H1 (cell line): ENCODE data around the gene ABCA5. TPM values are rescaled to one million over a fixed set of nuclear protein-coding genes. Genes with fewer than 3 reads are reported as not detected.

Source experiments
- CTCF ChIA-PET: fragments of 300-600 bp; sonication (Branson Sonifier 250); formaldehyde crosslinking; loops from one replicate; lab custom pipeline; 2021; ENCODE audit not compliant: partially characterized antibody; lab: Charles Lee
- POLR2A ChIA-PET: fragments of 300-600 bp; sonication (Branson Sonifier 250); formaldehyde crosslinking; loops from one replicate; lab custom pipeline; 2021; ENCODE audit warnings: inconsistent platforms; ENCODE audit not compliant: partially characterized antibody; lab: Charles Lee
- DNase-seq, 2 experiments: peaks; one replicate each; pipeline versions ENCODE4 v3.0.0 to v3.0.0-alpha.2; 2010 to 2022; ENCODE audit warnings: low spot score in 2 of 2, low read depth in 1 of 2, mixed read lengths in 1 of 2
- FAIRE-seq: peaks from 2 replicates; lab custom pipeline; 2011; peaks lifted over from hg19 to GRCh38; lab: Jason Lieb, UNC
- H2AFZ ChIP-seq: 2 replicates; pipeline ENCODE4 v1.8.1; 2012; ENCODE audit warnings: low read length, inconsistent platforms
- H2AK5ac ChIP-seq: 2 replicates; pipeline ENCODE4 v1.6.1; 2013; ENCODE audit warnings: low read depth, low read length
- H2BK120ac ChIP-seq: replicated peaks from 2 replicates; pipeline ENCODE3; 2013; ENCODE audit warnings: low read depth, low read length, inconsistent platforms
- H2BK12ac ChIP-seq: 2 replicates; pipeline ENCODE4 v1.6.1; 2013; ENCODE audit warnings: low read depth, low read length
- H2BK15ac ChIP-seq: 2 replicates; pipeline ENCODE4 v1.6.1; 2013; ENCODE audit warnings: low read length
- H2BK20ac ChIP-seq: 2 replicates; pipeline ENCODE4 v1.6.1; 2013; ENCODE audit warnings: low read length
- H2BK5ac ChIP-seq: 2 replicates; pipeline ENCODE4 v1.6.1; 2013; ENCODE audit warnings: low read depth, low read length
- H3K14ac ChIP-seq: 2 replicates; pipeline ENCODE4 v1.6.1; 2013; ENCODE audit warnings: inconsistent platforms; ENCODE audit not compliant: insufficient read length
- H3K18ac ChIP-seq: 2 replicates; pipeline ENCODE4 v1.6.1; 2013; ENCODE audit warnings: low read length; ENCODE audit errors: extremely low read depth
- H3K23ac ChIP-seq: 2 replicates; pipeline ENCODE4 v1.6.1; 2013; ENCODE audit warnings: inconsistent platforms; ENCODE audit not compliant: insufficient read length
- H3K23me2 ChIP-seq: 2 replicates; pipeline ENCODE4 v1.6.1; 2013; ENCODE audit warnings: low read depth, low read length
- H3K27ac ChIP-seq: 2 replicates; pipeline ENCODE4 v1.6.1; 2011; ENCODE audit warnings: low read depth, low read length, inconsistent platforms
- H3K27me3 ChIP-seq, 4 experiments: replicated peaks in 1 of 4; 1 replicate in 1 of 4; 2 replicates in 3 of 4; pipeline versions ENCODE4 v1.6.1 to v1.8.1; 2011 to 2013; ENCODE audit warnings: low read length in 3 of 4, mild to moderate bottlenecking in 3 of 4, inconsistent platforms in 2 of 4, mixed read lengths in 2 of 4, moderate library complexity in 1 of 4; ENCODE audit not compliant: control insufficient read depth in 3 of 4, insufficient read depth in 3 of 4; ENCODE audit errors: extremely low read depth in 1 of 4
- H3K36me3 ChIP-seq, 4 experiments: 2 replicates each; pipeline versions ENCODE4 v1.6.1 to v1.8.1; 2011 to 2013; ENCODE audit warnings: mild to moderate bottlenecking in 4 of 4, low read length in 3 of 4, moderate library complexity in 2 of 4, control low read depth in 1 of 4, inconsistent platforms in 1 of 4; ENCODE audit not compliant: insufficient read depth in 4 of 4, control insufficient read depth in 2 of 4
- H3K4ac ChIP-seq: replicated peaks from 2 replicates; pipeline ENCODE3; 2013; ENCODE audit warnings: low read length, low read depth, mixed read lengths, inconsistent platforms; ENCODE audit not compliant: insufficient read length
- H3K4me1 ChIP-seq, 4 experiments: replicated peaks in 1 of 4; 1 replicate in 1 of 4; 2 replicates in 3 of 4; pipeline versions ENCODE4 v1.6.1 to v1.8.1; 2011 to 2013; ENCODE audit warnings: low read length in 3 of 4, inconsistent platforms in 2 of 4, mixed read lengths in 1 of 4; ENCODE audit not compliant: insufficient read depth in 4 of 4, control insufficient read depth in 3 of 4
- H3K4me2 ChIP-seq, 2 experiments: 2 replicates each; pipeline versions ENCODE4 v1.6.1 to v1.8.1; 2011 to 2013; ENCODE audit warnings: low read depth in 2 of 2, low read length in 2 of 2, control low read depth in 1 of 2, inconsistent platforms in 1 of 2, mild to moderate bottlenecking in 1 of 2; ENCODE audit not compliant: insufficient read depth in 1 of 2
- H3K4me3 ChIP-seq, 4 experiments: fragments of 200-600, 300-600 bp in 1 of 4; sonication (generic), shearing (Covaris generic), sonication (Bioruptor Twin) in 1 of 4; 2 replicates each; pipeline versions ENCODE4 v1.5.1 to v1.8.1; 2011 to 2016; ENCODE audit warnings: low read length in 4 of 4, low read depth in 3 of 4, control low read depth in 2 of 4, inconsistent platforms in 2 of 4, mild to moderate bottlenecking in 2 of 4, mixed read lengths in 1 of 4, moderate library complexity in 1 of 4; ENCODE audit not compliant: insufficient read depth in 2 of 4; ENCODE audit errors: extremely low read depth in 1 of 4
- H3K56ac ChIP-seq: replicated peaks from 2 replicates; pipeline ENCODE3; 2013; ENCODE audit warnings: low read depth, mild to moderate bottlenecking, mixed read lengths, low read length, inconsistent platforms; ENCODE audit not compliant: insufficient read length
- H3K79me1 ChIP-seq: 2 replicates; pipeline ENCODE4 v1.6.1; 2013; ENCODE audit warnings: low read depth, low read length, control low read depth
- H3K79me2 ChIP-seq, 2 experiments: 2 replicates each; pipeline versions ENCODE4 v1.6.1 to v1.8.1; 2012 to 2013; ENCODE audit warnings: low read length in 2 of 2, mild to moderate bottlenecking in 2 of 2, inconsistent platforms in 1 of 2; ENCODE audit not compliant: insufficient read depth in 2 of 2, control insufficient read depth in 1 of 2
- H3K9ac ChIP-seq, 4 experiments: replicated peaks in 1 of 4; 1 replicate in 1 of 4; 2 replicates in 3 of 4; pipeline versions ENCODE4 v1.6.1 to v1.8.1; 2011 to 2013; ENCODE audit warnings: low read depth in 3 of 4, low read length in 3 of 4, control low read depth in 2 of 4, mild to moderate bottlenecking in 2 of 4, moderate library complexity in 2 of 4, inconsistent platforms in 1 of 4; ENCODE audit errors: extremely low read depth in 1 of 4
- H3K9me3 ChIP-seq, 2 experiments: 2 replicates each; pipeline versions ENCODE4 v1.6.1 to v1.8.1; 2012 to 2013; ENCODE audit warnings: mild to moderate bottlenecking in 2 of 2, moderate library complexity in 2 of 2, control low read depth in 1 of 2, inconsistent platforms in 1 of 2, low read depth in 1 of 2, low read length in 1 of 2, mixed read lengths in 1 of 2; ENCODE audit not compliant: insufficient read depth in 2 of 2
- H4K20me1 ChIP-seq, 2 experiments: replicated peaks in 1 of 2; 2 replicates each; pipeline versions ENCODE3 to v1.8.1; 2011 to 2013; ENCODE audit warnings: inconsistent platforms in 2 of 2, low read length in 2 of 2, mild to moderate bottlenecking in 1 of 2; ENCODE audit not compliant: insufficient read depth in 2 of 2, control insufficient read depth in 1 of 2
- H4K5ac ChIP-seq: 2 replicates; pipeline ENCODE4 v1.6.1; 2013; ENCODE audit warnings: low read length, low read depth, mixed read lengths, inconsistent platforms; ENCODE audit not compliant: insufficient read length
- H4K8ac ChIP-seq: 2 replicates; pipeline ENCODE4 v1.8.0; 2013; ENCODE audit warnings: mild to moderate bottlenecking, moderate library complexity, low read length, inconsistent platforms; ENCODE audit not compliant: insufficient read depth; ENCODE audit errors: extremely low read depth
- H4K91ac ChIP-seq: replicated peaks from 2 replicates; pipeline ENCODE3; 2013; ENCODE audit warnings: low read length, mixed read lengths, inconsistent platforms; ENCODE audit not compliant: insufficient read length
- BCL11A ChIP-seq, 2 experiments: IDR thresholded peaks; one replicate each; pipeline ENCODE4 v1.6.1; 2011; ENCODE audit warnings: low read depth in 2 of 2, low read length in 2 of 2, mild to moderate bottlenecking in 2 of 2
- HDAC2 ChIP-seq, 2 experiments: fragments of 300-600 bp in 1 of 2; sonication (generic) in 1 of 2; IDR thresholded peaks; 2 replicates each; pipeline ENCODE4 v1.6.1; 2011 to 2012; ENCODE audit warnings: low read depth in 2 of 2, low read length in 2 of 2, mild to moderate bottlenecking in 2 of 2, moderate library complexity in 2 of 2, borderline replicate concordance in 1 of 2, inconsistent platforms in 1 of 2
- TAF7 ChIP-seq: optimal IDR thresholded peaks from 2 replicates; pipeline ENCODE3; 2011; ENCODE audit warnings: low read depth, mild to moderate bottlenecking, inconsistent platforms, low read length, moderate library complexity, borderline replicate concordance
- YY1 ChIP-seq: IDR thresholded peaks from 2 replicates; pipeline ENCODE4 v1.6.1; 2011; ENCODE audit warnings: low read depth, mild to moderate bottlenecking, low read length
- ZNF274 ChIP-seq: IDR thresholded peaks from 2 replicates; pipeline ENCODE4 v1.7.0; 2012; ENCODE audit warnings: low read length, borderline replicate concordance; ENCODE audit errors: extremely low read depth
- polyA plus RNA-seq, 7 experiments: library from polyadenylated mRNA; depleted of rRNA in 3 of 7; stranded (reverse) in 5 of 7; unstranded in 2 of 7; fragments of >200 nt in 5 of 7; fragments of 200-250 nt in 2 of 7; gene quantifications; 1 replicate in 5 of 7; 2 replicates in 1 of 7; 4 replicates in 1 of 7; pipeline versions ENCODE4 v1.2.1 to v1.2.3, GENCODE V29; 2011 to 2013; ENCODE audit warnings: missing spikeins in 2 of 7, mixed read lengths in 2 of 7
- total RNA-seq: library from RNA; stranded (reverse); fragmentation: NEBNext Ultra II Directional; extraction: Animal tissue kit (Norgen Biotek cat#: 25700); gene quantifications from 2 replicates; pipeline ENCODE4 v1.2.1, GENCODE V29; 2021
- TF ChIP-seq, protein P1 (sequence below): IDR thresholded peaks from 2 replicates; pipeline ENCODE4 v1.6.1; 2011; ENCODE audit warnings: low read length, improper control_type of control experiment

Gene ABCA5
- total and polyA plus RNA-seq, 2 of the 8 experiments (the other 6 are each of a cell fraction or from before 2014, with no cell fraction given), result 1.3 to 4.1 TPM

DNA sequence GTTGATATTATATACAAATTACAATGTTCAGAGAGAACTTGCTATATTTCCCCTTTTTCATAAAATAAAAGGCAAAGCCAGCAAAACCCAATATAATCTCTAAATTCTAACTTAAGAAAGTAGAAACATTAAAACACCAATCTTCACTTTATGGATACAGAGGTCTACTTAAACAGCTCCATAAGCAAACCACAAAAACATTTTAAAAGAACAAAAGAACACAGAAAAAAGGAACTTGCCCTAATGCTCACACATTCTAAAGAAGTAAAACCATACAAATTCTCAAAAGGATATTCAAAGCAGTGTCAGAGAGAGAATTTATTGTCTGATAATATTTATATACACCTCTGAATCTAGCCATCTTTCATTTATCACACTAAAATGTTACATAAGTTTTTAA lies 98.9 kb downstream of the ABCA5 start:
- no peaks in the 10 kb centered on the region for H3K9me3 ChIP-seq
- no peak overlapping the region for H3K56ac ChIP-seq
- DNase-seq, result no peak
- no peak overlapping the region for H2BK120ac ChIP-seq
- no peak overlapping the region for H4K8ac ChIP-seq
- TF ChIP-seq BCL11A (IDR thresholded peaks at IDR 0.05; ENCODE audit: low read depth in 2 of 2, low read length in 2 of 2), result no peak
- TF ChIP-seq ZNF274, result no peak
- no peak for TF ChIP-seq TAF7
- no peak for TF ChIP-seq YY1
- no peak for TF ChIP-seq HDAC2 (IDR thresholded peaks at IDR 0.05; ENCODE audit: borderline replicate concordance in 1 of 2, low read depth in 2 of 2, low read length in 2 of 2)
- TF ChIP-seq, protein P1, sequence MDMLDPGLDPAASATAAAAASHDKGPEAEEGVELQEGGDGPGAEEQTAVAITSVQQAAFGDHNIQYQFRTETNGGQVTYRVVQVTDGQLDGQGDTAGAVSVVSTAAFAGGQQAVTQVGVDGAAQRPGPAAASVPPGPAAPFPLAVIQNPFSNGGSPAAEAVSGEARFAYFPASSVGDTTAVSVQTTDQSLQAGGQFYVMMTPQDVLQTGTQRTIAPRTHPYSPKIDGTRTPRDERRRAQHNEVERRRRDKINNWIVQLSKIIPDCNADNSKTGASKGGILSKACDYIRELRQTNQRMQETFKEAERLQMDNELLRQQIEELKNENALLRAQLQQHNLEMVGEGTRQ, result no peak
- H3K14ac ChIP-seq, result no peak overlapping the region
- H4K5ac ChIP-seq, result no peak overlapping the region
- H4K20me1 ChIP-seq, result no peaks in the 10 kb centered on the region
- H3K79me2 ChIP-seq, result no peaks in the 10 kb centered on the region
- POLR2A ChIA-PET, result no interaction called here
- H3K36me3 ChIP-seq, result no peaks in the 10 kb centered on the region
- H2BK15ac ChIP-seq, result no peak overlapping the region
- no peaks in the 10 kb centered on the region for H3K4me1 ChIP-seq
- no peak overlapping the region for H2BK5ac ChIP-seq
- H3K18ac ChIP-seq, result no peak overlapping the region
- no peaks in the 10 kb centered on the region for H3K23me2 ChIP-seq
- H3K79me1 ChIP-seq, result no peaks in the 10 kb centered on the region
- H3K4ac ChIP-seq, result no peak overlapping the region
- no peak overlapping the region for H3K4me3 ChIP-seq
- no peak overlapping the region for H4K91ac ChIP-seq
- no peak overlapping the region for H2AK5ac ChIP-seq
- no peak overlapping the region for H2BK12ac ChIP-seq
- no peak overlapping the region for H3K23ac ChIP-seq
- H2BK20ac ChIP-seq, result no peak overlapping the region
- H3K9ac ChIP-seq, result no peak overlapping the region
- FAIRE-seq, result no peak
- no peak overlapping the region for H3K4me2 ChIP-seq
- H3K27me3 ChIP-seq, result no peaks in the 10 kb centered on the region
- CTCF ChIA-PET, result interaction anchor here (0.6 to 2.4 kb wide), 2 partner anchors 433 to 451 kb away, joined by 3 to 9 read pairs; no protein-coding TSS in a partner anchor
- no peak overlapping the region for H3K27ac ChIP-seq
- H2AFZ ChIP-seq, result no peak overlapping the region
